GM12891 (cell line): ENCODE results near the gene PDRG1.

Source experiments
- PAX5 ChIP-seq: IDR thresholded peaks from 2 replicates; pipeline ENCODE4 v1.6.1; 2011; ENCODE audit warnings: low read length, moderate library complexity, mild to moderate bottlenecking; ENCODE audit not compliant: insufficient read depth, severe bottlenecking
- POLR2A ChIP-seq: IDR thresholded peaks from 2 replicates; pipeline ENCODE4 v1.6.1; 2011; ENCODE audit warnings: low read depth, low read length, control low read depth
- POLR2AphosphoS5 ChIP-seq: IDR thresholded peaks from 2 replicates; pipeline ENCODE4 v1.6.1; 2011; ENCODE audit warnings: low read depth, low read length, control low read depth
- TAF1 ChIP-seq: IDR thresholded peaks from 2 replicates; pipeline ENCODE4 v1.6.1; 2011; ENCODE audit warnings: low read depth, low read length, control low read depth

DNA sequence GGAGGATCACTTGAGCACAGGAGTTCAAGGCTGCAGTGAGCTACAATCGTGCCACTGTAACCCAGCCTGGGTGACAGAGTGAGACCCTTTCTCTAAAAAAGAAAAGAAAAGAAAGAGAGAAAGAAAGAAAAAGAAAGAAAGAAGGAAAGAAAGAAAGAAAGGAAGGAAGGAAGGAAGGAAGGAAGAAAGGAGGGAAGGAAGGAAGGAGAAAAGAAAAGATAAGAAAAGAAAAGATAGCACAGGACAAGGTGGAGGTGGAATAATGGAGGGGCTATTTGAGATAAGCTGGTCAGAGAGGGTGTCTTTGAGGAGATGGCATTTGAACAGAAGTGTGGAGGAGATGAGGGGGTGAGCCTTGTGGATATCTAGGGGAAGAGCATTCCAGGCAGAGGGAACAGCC lies 2.7 kb upstream of the PDRG1 start:
- no peak for TF ChIP-seq POLR2AphosphoS5
- no peak for TF ChIP-seq TAF1
- TF ChIP-seq POLR2A: no peak
- no peak for TF ChIP-seq PAX5
